ENCODE measurements around the gene SNU13.
"Not testable (repeated sequence)": the region's sequence is repeated elsewhere in the genome, so short reads cannot be mapped to it uniquely, and the experiment has no call there.

The SNU13 gene

DNA sequence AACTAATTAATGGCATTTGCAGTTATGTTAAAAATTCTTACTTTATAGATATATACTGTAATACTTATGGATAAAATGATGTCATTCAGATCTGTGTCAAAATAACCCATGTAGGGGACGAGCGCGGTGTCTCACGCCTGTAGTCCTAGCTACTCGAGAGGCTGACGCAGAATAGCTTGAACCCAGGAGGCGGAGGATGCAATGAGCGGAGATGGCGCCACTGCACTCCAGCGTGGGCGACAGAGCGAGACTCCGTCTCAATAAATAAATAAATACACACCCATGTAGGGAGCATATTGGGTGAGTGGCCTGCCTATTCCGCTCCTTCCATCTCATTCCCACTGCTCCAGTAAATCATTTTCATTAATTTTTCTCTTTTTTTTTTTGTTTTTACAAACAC, 7.1 kb downstream of the SNU13 start:
- no peak for DNase-seq (ENCODE audit: low read depth in 3 of 3)

DNA sequence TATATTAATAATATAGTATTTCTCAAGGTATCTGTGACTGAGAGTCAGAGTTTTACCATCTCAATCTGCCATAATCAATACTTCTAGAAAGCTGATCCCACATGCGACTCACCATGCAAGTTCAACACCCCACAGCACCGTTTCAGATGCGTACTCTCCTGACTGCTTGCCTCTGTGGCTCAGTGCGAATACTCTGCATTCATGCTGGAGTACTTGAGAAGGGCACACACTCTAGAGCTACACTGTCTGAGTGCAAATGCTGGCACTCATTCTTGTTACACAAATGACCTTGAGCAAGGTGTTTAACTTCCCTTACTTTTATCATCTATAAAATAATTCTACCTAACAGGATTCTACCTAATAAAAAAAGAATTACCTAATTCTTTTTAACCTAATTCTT, 12.5 kb downstream of the SNU13 start:
- no peak for DNase-seq (ENCODE audit: low read depth in 3 of 3)

GRCh38 chr22:41674846-41675340, 13.8 kb downstream of the SNU13 start:
- no peak for DNase-seq (ENCODE audit: low read depth in 3 of 3)

DNA sequence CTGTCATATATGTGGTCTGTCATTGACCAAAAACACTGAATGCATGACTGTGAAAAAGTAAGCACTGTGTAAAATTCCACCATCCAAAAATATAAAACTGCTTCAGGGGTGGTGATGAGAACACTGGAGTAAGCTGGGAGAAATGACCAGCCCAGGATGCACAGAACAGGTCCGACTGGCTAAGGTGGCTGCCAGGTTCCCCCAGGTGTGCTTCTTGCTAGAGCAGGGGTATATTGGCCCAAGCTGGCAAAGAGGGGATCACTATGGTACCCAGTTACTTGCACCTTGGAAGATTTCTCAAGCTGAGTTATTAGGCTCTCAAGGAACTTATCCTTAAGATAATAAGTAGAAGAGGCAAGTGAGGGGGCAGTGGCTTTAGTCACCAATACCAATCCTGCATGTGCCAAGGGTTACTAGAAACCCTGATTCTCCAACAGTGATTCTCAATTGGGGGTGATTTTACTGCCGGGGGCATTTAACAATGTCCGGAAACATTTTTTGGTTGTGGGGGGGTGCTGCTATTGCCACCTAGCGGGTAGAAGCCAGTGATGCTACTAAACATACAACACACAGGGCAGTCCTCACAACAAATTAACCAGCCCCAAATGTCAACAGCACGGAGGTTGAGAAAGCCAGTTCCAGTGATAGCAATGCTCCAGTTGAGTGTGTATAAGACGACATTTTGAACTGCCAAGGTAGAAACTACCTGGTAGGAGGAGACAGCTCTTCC, 15.7 kb downstream of the SNU13 start:
- DNase-seq (ENCODE audit: low read depth in 3 of 3), result no peak

- not testable (repeated sequence) for DNase-seq (ENCODE audit: low read depth in 3 of 3)
Measured at GRCh38 chr22:41672096-41672495, 16.6 kb downstream of the SNU13 start.

- DNase-seq (ENCODE audit: low read depth in 3 of 3), result no peak
Measured at GRCh38 chr22:41668971-41669911, 19.4 kb downstream of the SNU13 start.

GRCh38 chr22:41664951-41665350, 23.7 kb downstream of the SNU13 start:
- DNase-seq (ENCODE audit: low read depth in 3 of 3), result no peak

DNA sequence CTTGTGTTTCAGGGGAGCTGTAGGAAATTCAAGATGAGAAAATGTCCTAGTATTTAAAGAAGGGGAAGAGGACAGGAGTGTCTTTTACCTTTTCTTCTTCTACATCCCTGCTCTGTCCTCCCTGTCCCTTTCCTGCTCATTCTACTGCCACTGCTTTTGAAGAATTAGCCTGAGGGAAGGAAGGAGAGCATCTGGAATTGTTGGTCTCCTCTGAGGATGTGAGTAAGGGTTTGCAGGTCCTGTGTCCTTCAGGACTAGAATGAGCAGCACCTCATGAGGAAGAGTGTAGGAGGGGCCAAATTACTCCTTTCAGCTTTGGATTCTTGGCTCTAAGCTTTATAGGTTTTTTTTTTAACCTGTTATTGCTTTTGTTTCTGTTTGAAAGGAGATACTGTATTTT, 24.2 kb downstream of the SNU13 start:
- no peak for DNase-seq (ENCODE audit: low read depth in 3 of 3)

DNA sequence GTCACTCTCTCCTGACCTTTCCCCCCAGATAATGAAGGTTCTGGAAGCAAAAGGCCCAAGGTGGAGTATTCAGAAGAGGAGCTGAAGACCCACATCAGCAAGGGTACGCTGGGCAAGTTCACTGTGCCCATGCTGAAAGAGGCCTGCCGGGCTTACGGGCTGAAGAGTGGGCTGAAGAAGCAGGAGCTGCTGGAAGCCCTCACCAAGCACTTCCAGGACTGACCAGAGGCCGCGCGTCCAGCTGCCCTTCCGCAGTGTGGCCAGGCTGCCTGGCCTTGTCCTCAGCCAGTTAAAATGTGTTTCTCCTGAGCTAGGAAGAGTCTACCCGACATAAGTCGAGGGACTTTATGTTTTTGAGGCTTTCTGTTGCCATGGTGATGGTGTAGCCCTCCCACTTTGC, 25.1 kb downstream of the SNU13 start:
- not testable (repeated sequence) for DNase-seq (ENCODE audit: low read depth in 3 of 3)

GRCh38 chr22:41661713-41662112, 27.0 kb downstream of the SNU13 start:
- no peak for DNase-seq (ENCODE audit: low read depth in 3 of 3)

DNA sequence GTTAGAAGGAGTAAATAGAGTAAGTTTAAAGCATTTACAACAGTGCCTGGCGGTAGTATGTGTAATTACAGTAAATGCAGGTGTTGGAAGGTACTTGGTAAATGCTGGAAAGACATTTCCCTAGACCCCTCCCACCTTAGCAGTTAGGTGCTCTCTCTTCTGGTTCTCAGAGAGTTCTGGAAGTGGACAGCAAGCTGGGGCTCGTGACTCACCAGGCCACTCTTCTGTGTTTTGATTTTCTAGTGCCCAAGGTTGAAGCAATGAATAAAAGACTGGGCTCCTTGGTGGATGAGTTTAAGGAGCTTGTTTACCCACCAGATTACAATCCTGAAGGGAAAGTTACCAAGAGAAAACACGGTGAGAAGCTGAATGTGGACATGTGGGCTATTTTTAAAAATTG, 27.6 kb downstream of the SNU13 start:
- DNase-seq (ENCODE audit: low read depth in 3 of 3), result no peak

DNA sequence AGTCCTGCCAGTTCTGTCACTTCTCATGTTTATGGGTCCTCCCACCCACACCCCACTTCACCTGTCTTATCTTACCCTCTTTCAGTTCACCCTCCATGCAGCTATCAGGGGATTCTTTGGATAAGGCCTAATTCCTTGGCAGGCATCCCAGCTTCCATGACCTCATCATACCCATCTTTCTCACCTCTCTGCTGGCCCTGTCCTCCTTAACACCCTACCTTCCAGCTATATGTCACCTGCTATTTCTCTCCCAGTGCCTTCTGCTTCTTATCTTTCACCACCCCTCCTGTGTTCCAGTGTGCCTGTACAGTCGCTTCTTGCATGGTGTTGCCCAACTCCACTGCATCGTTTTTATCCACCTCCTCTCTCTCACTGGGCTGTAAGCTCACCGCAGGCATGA, 28.3 kb downstream of the SNU13 start:
- no peak for DNase-seq (ENCODE audit: low read depth in 3 of 3)

DNA sequence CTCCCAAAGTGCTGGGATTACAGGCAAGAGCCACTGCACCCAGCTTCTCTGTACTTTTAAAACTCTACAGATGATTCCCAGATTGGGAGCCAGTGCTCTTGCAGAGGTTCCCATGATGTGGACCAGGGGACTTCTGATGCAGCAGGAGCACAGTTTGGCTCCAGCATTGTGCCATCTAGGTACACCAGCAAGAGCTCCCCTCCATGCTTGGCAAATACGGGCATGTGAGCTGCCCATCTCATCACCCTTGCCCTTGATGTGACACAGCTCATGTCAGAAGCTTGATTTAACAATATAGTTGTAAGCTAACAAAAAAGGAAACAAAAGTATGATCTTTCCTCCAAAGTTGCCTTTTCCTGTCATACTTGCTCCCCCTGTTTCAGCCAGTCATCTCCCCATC, 28.7 kb downstream of the SNU13 start:
- DNase-seq (ENCODE audit: low read depth in 3 of 3), result no peak

- no peak for DNase-seq (ENCODE audit: low read depth in 3 of 3)
Measured at GRCh38 chr22:41658869-41659268, 29.8 kb downstream of the SNU13 start.

DNA sequence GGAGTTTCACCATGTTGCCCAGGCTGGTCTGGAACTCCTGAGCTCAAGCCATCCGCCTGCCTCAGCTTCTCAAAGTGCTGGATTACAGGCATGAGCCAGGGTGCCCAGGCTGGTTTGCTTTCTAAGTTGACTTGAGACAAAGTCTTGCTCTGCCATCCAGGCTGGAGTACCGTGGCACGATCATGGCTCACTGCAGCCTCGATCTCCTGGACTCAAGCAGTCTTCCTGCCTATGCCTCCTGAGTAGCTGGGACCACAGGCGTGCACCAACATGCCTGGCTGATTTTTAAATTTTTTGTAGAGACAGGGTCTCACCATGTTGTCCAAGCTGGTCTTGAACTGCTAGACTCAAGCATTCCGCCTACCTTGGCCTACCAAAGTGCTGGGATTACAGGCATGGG, 31.0 kb downstream of the SNU13 start:
- no peak for DNase-seq (ENCODE audit: low read depth in 3 of 3)

DNA sequence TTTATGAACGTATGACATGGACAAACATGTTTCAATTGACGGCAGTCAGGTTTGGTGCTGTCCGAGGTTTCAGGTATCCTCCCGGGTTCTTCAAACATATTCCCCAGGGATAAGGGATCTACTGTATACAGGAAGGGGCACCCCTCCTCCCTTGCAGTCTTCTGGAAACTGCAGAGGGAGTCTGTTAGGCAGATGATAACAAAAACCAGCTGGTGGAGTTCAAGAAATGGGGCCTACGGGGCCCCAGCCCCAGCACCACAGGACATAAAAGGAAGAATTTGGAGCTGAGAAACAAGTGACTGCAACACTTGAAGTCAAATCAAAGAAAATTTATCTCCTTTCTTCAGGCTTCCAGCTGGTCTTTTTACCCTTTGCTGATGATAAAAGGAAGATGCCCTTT, 32.1 kb downstream of the SNU13 start:
- no peak for DNase-seq (ENCODE audit: low read depth in 3 of 3)

DNA sequence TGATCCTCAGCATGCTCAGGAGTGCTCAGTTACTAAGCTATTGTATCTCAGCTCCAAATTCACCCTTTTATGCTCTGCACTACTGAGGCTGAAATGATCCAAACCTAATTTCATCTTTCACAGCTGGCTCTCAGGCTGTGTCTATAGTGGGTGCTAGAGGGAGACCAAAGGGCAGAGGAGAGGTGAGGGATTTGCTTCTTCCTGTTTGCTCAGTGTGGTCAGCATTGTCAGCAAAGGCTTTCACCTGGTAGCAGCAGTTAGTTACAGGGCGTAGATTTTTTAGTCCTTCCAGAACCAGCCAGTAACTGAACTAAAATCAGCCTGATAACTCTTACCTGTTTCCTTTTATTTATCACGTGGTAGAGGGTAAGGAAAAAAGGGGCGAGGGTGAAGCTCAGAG, 34.3 kb downstream of the SNU13 start:
- DNase-seq (ENCODE audit: low read depth in 3 of 3), result no peak

GRCh38 chr22:41650821-41651220, 37.8 kb downstream of the SNU13 start:
- DNase-seq (ENCODE audit: low read depth in 3 of 3), result no peak

DNA sequence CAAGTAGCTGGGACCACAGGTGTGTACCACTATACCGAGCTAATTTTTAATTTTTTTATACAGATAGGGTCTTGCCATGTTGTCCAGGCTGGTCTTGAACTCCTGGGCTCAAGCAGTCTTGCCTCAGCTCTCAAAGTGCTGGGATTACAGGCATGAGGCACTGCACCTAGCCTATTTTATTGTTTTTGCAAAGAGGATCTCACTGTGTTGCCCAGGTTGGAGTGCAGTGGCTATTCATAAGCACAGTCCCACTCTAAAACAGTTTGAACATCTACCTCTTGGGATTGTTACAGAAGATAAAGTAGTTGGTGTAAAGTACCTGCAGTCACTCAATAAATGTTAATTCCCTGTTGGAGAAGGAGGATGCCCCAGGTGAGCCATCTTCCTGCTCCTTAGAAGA, 38.4 kb downstream of the SNU13 start:
- DNase-seq (ENCODE audit: low read depth in 3 of 3), result no peak

DNA sequence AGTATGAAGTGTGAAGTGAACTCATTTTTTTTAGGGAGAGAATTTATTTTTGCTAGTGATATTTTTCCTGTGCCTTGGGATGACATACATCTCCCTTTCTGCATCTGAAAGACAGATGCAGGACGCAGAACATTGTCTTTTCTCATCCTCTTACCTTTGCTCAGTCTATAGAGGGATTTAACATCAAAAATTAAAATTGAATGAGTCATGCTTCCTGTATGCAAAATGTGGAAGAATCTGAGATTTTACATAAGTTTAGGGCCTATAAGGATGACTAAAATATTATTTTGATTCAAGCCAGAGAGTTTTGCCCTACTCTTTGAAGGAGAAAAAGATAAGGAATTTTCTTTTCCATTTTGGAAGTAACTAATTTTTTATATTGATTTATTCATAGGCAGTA, 40.2 kb downstream of the SNU13 start:
- DNase-seq (ENCODE audit: low read depth in 3 of 3), result no peak

DNA sequence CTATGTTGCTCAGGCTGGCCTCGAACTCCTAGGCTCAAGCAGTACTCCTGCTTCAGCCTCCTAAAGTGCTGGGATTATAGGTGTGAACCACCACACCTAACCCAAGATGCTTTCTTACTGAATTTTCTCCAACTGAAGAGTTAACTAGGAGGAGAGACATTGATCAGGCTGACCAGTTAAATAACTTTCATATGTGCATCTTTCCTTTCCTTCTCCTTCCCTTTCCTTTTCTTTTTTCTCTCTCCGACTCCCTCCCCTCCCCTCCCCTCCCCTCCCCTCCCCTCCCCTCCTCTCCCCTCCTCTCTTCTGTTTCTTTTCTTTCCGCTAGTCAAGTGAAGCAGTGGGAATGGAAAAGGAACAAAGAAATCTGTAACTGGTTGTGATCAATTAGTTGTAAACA, 40.9 kb downstream of the SNU13 start:
- no peak for DNase-seq (ENCODE audit: low read depth in 3 of 3)

- no peak for DNase-seq (ENCODE audit: low read depth in 3 of 3)
Measured at GRCh38 chr22:41642331-41643110, 46.1 kb downstream of the SNU13 start.

Data from stimulated activated CD4-positive, alpha-beta T cell treated with anti-CD3 and anti-CD28 coated beads, TNF-alpha, amount 100 ng/mL, for 24 hours (primary cell).